Neural cell (in vitro differentiated cells): Measurements from ENCODE around the gene PRRT4.

Experiments
- EP300 ChIP-seq: fragments of 450-650 bp; conservative IDR thresholded peaks from 2 replicates; pipeline ENCODE4 v1.6.1; 2014; ENCODE audit warnings: antibody characterized with exemption, mild to moderate bottlenecking, moderate library complexity; ENCODE audit not compliant: poor library complexity, severe bottlenecking
- EZH2 ChIP-seq: fragments of 200-600, 300-800 bp; shearing (Covaris generic), sonication (generic); IDR thresholded peaks from 2 replicates; pipeline ENCODE4 v1.6.1; 2014; ENCODE audit warnings: antibody characterized with exemption, low read length, borderline replicate concordance, mild to moderate bottlenecking; ENCODE audit not compliant: insufficient read depth, poor library complexity, severe bottlenecking
- MXI1 ChIP-seq: fragments of 450-650 bp; conservative IDR thresholded peaks from 2 replicates; pipeline ENCODE4 v1.6.1; 2014; ENCODE audit warnings: antibody characterized with exemption, mild to moderate bottlenecking; ENCODE audit not compliant: poor library complexity, severe bottlenecking
- POLR2AphosphoS5 ChIP-seq: IDR thresholded peaks from 2 replicates; pipeline ENCODE4 v1.6.1; 2012
- RAD21 ChIP-seq: fragments of 450-650 bp; conservative IDR thresholded peaks from 2 replicates; pipeline ENCODE4 v1.6.1; 2014; ENCODE audit warnings: antibody characterized with exemption, mild to moderate bottlenecking, moderate library complexity
- SMC3 ChIP-seq: fragments of 450-650 bp; conservative IDR thresholded peaks from 2 replicates; pipeline ENCODE4 v1.6.1; 2014; ENCODE audit warnings: antibody characterized with exemption, mild to moderate bottlenecking, moderate library complexity; ENCODE audit not compliant: poor library complexity
- TAF1 ChIP-seq: IDR thresholded peaks from 2 replicates; pipeline ENCODE4 v1.6.1; 2012; ENCODE audit warnings: low read depth
- TF ChIP-seq, protein P1 (sequence below): fragments of 450-650 bp; IDR thresholded peaks from 2 replicates; pipeline ENCODE4 v1.5.1; 2014; ENCODE audit warnings: antibody characterized with exemption, mild to moderate bottlenecking, moderate library complexity; ENCODE audit not compliant: poor library complexity, severe bottlenecking
- TF ChIP-seq, protein P2 (sequence below): IDR thresholded peaks from 2 replicates; pipeline ENCODE4 v1.6.1; 2012; ENCODE audit warnings: borderline replicate concordance

DNA sequence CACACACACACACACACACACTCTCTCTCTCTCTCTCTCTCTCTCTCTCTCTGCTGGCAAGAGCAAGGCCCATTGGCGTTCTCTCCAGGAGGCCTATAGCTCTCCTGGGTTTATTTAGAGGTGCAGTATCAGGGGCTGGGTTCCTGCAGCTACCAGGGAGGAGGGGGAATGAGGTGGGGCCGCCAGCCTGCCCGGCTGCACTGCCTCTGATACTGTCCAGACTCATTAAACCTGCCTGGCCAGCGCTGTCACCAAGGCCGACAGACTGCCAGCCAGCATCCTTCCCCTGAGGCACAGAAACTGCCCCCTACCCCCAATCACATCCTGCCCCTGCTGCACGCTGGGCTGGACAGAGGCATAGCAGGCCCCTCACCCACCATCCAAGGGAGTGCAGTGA lies 4.3 kb downstream of the PRRT4 start:
- TF ChIP-seq, protein P1, sequence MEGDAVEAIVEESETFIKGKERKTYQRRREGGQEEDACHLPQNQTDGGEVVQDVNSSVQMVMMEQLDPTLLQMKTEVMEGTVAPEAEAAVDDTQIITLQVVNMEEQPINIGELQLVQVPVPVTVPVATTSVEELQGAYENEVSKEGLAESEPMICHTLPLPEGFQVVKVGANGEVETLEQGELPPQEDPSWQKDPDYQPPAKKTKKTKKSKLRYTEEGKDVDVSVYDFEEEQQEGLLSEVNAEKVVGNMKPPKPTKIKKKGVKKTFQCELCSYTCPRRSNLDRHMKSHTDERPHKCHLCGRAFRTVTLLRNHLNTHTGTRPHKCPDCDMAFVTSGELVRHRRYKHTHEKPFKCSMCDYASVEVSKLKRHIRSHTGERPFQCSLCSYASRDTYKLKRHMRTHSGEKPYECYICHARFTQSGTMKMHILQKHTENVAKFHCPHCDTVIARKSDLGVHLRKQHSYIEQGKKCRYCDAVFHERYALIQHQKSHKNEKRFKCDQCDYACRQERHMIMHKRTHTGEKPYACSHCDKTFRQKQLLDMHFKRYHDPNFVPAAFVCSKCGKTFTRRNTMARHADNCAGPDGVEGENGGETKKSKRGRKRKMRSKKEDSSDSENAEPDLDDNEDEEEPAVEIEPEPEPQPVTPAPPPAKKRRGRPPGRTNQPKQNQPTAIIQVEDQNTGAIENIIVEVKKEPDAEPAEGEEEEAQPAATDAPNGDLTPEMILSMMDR, result no peak
- TF ChIP-seq RAD21 (no peak), POLR2AphosphoS5 (no peak), EZH2 (no peak), SMC3 (no peak), EP300 (no peak), MXI1 (no peak), TAF1 (no peak)
- TF ChIP-seq, protein P2, sequence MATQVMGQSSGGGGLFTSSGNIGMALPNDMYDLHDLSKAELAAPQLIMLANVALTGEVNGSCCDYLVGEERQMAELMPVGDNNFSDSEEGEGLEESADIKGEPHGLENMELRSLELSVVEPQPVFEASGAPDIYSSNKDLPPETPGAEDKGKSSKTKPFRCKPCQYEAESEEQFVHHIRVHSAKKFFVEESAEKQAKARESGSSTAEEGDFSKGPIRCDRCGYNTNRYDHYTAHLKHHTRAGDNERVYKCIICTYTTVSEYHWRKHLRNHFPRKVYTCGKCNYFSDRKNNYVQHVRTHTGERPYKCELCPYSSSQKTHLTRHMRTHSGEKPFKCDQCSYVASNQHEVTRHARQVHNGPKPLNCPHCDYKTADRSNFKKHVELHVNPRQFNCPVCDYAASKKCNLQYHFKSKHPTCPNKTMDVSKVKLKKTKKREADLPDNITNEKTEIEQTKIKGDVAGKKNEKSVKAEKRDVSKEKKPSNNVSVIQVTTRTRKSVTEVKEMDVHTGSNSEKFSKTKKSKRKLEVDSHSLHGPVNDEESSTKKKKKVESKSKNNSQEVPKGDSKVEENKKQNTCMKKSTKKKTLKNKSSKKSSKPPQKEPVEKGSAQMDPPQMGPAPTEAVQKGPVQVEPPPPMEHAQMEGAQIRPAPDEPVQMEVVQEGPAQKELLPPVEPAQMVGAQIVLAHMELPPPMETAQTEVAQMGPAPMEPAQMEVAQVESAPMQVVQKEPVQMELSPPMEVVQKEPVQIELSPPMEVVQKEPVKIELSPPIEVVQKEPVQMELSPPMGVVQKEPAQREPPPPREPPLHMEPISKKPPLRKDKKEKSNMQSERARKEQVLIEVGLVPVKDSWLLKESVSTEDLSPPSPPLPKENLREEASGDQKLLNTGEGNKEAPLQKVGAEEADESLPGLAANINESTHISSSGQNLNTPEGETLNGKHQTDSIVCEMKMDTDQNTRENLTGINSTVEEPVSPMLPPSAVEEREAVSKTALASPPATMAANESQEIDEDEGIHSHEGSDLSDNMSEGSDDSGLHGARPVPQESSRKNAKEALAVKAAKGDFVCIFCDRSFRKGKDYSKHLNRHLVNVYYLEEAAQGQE, result no peak
